GM21619 (cell line): Measurements from ENCODE around the gene TMEM94.
"Not testable (repeated sequence)": the region's sequence is repeated elsewhere in the genome, so short reads cannot be mapped to it uniquely, and the experiment has no call there.

Experiments used
- ATAC-seq: cut with Tn5 transposase; IDR thresholded peaks from one replicate; pipeline ENCODE4 v1.9.1; 2021; ENCODE audit not compliant: unreplicated experiment

The TMEM94 gene

DNA sequence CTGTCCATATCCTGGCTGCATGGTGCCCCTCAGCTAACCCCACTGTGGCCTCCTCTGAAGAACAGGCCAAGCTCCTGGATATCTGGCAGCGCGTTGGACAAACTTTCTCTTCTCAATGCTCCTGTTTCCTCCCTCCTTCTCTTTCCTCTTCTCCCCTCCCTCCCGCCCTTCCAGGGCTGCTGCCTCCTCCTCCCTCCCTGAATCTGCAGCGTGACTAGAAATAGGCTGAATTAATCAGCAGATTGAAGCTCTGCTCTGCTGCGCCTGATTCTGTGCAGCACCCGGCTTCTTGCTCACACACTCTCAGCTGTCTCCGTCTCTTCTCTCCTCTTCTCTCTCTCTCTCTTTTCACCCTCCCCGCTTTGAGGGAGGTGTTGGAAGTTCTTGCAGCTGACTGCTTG is 19.8 kb downstream of the TMEM94 start:
- ATAC-seq = no peak

DNA sequence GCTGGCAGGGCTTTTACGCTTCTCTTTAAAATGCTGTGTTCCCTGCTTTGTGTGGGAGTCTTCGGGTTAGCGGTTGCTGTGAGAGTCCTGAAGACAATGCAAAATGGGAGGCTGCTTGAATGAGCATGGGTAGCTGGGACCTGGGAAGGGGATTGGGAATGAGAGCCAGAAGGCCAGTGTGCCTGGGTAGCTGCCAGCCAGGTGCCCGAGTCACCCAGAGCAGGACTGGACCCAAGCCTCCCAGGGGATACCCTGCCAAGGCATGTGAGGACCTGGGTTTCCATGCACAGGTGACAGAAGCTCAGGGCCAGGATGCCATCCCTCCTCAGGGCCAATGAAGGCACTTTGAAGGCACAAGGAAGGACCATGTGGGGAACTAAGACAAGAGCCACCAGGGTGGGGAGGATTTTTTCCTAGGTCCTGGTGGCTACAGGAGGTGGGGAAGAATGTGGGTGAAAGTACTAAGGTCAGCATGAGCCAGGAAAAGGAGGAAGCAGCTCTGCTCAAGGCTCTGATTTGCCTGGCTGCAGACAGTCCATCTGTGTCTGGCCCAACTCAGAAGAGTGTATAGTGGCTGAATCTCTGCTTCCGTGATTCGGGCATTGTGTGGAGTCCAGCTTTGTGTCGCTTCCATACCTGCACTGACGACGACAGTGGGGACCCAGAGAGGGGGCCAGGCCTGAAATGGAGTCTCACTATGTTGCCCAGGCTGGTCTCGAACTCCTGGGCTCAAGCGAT is 20.5 kb downstream of the TMEM94 start:
- no peak for ATAC-seq

DNA sequence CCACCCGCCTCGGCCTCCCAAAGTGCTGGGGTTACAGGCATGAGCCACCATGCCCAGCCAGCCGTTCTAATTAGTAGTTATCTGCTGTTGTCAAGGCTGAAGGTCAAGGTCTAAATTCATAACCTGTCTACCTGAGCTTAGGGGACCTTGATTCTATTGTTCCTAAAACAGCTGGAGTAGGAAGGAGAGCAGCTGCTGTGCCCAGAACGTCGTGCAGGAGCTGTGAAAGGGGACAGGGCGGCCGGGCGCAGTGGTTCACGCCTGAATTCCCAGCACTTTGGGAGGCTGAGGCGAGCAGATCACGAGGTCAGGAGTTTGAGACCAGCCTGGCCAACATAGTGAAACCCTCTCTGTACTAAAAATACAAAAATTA is 21.0 kb downstream of the TMEM94 start:
- ATAC-seq = not testable (repeated sequence)

DNA sequence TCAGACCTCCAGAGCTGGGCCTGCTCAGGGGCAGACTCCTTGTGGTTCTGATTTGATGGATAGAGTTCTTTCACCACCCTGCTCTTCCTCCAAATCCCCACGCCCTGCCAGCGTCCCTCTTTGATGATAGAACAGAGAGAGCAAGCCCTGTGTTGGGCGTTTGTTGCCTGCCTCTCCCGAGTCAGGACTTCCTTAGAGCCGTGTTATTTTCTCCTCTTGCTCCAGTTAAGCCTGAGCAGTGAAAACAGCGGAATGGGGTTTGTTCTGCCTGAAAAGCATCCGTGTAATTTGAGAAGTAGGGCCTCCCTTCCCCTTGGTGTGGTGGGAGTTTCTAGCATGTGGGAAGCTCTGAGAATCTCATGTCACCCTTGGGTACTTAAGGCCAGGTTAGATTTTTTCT is 22.1 kb downstream of the TMEM94 start:
- no peak for ATAC-seq

DNA sequence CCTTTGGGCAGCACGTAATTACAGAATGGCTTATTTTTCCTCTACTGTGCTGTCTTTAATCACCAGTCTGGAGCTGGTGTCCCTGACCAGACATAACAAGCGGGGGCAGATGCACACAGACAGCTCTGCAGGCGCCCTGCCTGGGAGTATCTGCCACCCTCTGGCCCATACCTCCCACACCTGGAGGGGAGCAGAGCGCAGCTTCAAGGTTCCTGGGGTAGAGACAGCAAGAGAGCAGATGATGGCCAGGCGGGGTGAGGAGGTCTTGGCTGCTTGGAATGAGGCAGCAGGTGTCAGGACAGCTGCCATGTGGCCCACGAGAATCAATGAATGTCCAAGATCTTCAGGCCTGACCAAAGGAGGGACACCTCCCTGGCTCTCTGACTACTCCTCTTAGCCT is 23.8 kb downstream of the TMEM94 start:
- no peak for ATAC-seq

DNA sequence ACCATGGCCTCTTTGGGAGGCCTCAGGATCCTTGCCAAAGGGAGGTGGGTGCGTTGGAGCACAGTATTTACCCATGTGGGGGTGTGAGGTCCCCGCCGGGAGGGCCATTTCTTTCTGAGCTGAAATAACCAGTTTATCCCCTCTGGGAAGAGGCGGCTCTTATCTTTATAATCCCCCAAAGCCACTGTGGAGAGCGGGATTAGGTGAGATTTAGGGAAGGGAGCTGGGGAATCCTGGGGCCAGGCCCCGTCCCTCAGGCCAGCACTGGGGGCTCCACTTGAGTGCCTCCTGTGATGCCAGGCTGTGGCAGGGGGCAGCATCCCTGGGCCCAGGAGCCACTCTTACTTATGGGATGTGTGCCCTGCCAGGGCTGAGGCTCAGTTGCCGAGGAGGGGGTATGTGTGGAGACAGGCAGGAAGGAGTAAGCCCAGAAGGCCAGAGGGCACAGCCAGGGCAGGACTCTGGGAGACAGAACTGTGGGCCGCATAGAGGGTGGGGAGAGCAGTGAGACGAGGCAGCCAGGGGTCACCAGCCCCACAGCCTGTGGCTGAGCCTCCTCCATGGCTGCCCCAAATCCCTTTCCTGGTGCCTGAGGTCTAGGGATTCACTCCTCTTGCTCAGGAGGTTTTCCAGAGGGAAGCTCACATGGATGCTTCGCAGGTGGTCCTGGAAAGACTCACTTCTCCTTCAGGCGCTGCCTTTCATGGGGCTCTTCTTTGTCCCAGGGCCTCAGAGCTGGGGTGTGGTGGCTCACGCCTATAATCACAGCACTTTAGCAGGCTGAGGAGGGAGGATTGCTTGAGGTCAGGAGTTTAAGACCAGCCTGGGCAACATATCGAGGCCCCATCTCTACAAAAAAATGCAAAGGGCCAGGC is 25.0 kb downstream of the TMEM94 start:
- no peak for ATAC-seq

DNA sequence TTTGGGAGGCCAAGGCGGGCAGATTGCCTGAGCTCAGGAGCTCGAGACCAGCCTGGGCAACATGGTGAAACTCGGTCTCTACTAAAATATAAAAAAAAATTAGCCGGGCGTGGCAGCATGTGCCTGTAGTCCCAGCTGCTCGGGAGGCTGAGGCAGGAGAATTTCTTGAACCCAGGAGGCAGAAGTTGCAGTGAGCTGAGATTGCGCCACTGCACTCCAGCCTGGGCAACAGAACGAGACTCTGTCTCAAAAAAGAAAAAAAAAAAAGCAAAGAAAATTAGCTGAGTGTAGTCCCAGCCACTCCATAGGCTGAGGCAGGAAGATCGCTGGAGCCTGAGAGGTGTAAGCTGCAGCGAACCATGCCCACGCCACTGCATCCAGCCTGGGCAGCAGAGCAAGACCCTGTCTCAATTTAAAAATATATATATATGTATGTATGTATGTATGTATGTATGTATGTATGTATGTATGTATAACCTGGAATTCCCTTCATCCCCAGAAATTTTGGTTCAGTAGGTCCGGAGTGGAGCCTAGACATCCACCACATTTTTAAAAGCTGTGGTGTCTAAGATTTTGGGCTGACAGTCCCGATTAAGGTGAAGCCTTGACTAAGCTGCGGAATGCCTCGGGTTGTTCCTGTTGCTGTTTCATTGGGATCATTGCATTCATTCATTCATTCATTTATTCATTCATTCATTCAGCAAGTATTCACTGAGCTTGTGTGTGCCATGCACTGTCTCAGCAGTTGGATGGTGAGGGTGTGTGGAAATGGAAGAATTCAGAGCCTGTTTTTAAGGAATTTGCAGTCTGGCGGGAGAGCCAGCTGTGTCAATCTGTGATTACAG is 25.9 kb downstream of the TMEM94 start:
- ATAC-seq = no peak

DNA sequence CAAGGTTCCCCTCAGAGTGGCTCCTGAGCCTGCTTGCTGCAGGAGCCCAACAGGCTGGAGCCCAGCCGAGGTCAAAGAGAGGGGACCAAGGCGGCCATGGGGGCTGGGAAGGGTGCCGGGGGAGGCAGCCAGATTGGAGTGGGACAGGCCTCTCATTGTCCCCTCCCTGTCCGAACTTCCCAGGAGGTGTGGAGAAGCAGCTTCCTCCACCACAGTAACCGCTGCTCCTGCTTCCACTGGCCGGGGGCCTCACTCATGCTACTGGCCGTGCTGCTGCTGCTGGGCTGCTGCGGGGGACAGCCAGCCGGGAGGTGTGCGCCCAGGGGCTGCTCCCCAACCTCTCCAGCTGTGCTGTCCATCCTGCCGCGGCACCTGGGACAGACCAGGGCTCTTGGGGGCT is 29.3 kb downstream of the TMEM94 start:
- ATAC-seq = no peak

DNA sequence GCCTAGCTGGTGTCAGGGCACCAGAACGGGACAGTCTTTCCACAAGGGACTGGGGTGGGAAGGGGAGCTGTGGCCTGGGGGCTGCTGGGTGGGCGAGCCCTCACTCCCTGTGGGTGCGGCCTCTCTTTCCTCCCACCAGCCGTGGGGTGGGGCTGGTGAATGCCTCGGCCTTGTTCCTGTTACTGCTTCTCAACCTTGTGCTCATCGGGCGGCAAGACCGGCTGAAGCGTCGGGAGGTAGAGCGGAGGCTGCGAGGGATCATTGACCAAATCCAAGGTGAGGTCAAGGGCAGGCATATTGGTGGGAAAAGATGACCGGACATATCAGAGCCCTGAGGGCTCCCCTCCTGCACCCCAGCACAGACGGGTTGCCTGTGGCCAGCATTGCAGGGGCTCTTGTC is 29.7 kb downstream of the TMEM94 start:
- ATAC-seq = no peak

DNA sequence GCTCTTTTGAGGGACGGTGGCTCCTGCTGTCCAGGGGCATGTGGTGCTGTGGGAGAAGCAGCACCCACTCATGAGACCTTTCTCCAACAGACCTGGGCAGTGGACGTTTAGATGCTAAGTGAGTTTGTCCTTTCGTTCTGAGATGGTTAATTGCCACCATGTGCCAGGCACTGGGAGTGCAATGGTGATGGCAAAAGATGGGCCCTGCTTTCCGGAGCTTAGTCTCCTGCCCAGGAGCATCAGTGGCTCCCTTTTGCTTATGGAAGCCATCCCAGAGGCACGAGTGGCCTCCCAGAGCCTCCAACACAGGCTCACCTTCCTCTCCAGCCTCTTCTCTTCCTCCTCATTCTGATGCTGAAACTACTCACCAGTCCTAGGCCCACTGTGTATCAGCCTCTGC is 30.5 kb downstream of the TMEM94 start:
- ATAC-seq = no peak

DNA sequence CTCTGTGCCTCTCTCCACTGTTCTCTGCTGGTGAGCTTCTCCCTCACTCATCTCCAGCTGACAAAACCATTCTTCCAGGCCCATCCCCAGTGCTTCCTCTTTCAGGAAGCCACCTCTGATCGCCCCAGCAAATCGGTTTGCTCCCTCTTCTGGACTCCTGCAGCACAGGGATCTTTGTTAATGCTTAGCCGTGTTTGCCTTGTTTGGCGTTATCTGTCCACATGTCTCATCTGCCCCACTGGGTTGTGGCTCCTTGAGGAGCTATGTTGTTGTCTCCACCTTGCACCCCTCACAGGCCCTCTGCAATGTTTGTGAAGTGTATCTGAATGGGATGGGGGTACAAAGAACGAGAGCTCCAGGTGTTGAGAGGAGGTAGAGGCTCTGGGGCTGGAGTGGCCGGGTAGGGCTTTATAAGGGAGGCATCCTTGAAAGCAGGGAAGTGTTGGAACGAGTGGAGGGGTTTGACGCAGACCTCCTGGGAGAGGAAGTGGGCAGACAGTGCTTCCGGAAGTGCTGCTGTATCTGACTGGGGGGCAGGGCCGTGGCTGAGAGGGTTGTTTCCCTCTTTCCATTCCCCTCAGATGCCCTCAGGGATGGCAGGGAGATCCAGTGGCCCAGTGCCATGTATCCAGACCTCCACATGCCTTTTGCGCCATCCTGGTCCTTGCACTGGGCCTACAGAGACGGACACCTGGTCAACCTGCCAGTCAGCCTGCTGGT is 31.1 kb downstream of the TMEM94 start:
- ATAC-seq = no peak

DNA sequence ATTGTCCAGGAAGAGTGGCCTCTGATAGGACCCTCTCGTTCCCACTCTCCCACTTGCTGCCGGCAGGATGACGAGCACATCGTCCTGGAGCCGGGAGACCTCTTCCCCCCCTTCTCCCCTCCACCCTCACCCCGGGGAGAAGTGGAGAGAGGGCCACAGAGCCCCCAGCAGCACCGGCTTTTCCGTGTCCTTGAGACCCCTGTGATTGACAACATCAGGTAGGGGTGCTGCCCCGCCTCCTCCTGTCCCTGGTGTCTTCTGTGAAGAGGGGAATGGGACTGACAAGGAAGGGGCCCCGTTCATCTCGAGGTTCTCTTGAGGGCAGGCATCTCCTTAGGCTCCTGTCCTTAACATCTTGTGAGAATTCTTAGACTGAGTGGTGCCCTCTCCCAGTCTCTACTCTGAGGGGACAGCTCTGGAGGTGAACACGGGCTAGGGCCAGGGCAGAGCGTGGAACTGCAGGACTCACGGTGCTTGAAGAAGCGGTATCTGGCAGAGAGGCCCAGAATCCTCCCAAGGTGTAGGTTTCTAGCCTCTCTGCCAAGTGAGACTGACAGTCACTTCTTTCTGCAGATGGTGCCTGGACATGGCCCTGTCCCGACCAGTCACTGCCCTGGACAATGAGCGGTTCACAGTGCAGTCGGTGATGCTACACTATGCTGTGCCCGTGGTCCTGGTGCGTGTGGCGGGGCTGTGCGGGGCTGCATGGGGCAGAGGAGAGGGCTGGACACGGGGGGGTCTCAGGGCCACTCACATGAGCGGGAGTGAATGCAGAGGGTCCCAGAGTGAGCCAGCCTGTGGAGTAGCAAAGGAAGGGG is 32.5 kb downstream of the TMEM94 start:
- no peak for ATAC-seq

DNA sequence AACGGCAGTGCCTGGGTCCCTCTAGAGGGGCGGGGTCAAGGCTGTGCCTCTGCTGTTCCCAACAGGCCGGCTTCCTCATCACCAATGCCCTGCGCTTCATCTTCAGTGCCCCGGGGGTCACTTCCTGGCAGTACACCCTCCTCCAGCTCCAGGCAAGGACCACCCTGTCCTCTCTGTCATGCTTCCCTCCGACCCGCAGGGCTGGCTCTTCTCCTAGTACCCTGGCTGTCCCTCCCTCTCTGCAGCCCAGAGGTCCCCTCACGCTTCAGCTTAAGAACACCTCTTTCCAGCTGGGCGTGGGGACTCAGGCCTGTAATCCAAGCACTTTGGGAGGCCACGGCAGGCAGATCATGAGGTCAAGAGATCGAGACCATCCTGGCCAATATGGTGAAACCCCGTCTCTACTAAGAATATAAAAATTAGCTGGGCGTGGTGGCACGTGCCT is 33.1 kb downstream of the TMEM94 start:
- ATAC-seq = no peak

DNA sequence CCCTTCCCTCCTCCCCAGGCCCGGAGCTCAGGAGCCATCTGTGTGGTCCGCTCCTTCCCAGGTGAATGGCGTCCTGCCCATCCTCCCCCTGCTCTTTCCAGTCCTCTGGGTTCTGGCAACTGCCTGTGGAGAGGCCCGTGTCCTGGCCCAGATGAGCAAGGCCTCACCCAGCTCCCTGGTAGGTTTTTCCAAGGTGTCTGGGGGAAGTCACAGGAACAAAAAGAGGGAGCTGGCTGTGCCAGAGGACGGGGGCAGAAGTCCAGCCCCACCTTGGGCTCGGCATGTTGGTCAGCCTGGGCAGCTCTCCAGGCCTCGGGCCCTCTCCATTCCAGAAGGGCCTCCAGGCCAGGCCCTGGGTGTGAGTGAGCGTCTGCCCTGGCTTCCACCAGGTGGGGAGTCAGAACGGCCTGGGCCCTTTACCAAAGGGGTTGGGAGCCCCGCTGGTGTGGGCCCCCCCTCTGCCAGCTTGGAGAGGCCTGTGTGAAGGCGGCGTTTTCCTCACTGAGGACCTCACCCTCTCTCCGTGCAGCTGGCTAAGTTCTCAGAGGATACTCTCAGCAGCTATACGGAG is 33.8 kb downstream of the TMEM94 start:
- ATAC-seq = no peak

DNA sequence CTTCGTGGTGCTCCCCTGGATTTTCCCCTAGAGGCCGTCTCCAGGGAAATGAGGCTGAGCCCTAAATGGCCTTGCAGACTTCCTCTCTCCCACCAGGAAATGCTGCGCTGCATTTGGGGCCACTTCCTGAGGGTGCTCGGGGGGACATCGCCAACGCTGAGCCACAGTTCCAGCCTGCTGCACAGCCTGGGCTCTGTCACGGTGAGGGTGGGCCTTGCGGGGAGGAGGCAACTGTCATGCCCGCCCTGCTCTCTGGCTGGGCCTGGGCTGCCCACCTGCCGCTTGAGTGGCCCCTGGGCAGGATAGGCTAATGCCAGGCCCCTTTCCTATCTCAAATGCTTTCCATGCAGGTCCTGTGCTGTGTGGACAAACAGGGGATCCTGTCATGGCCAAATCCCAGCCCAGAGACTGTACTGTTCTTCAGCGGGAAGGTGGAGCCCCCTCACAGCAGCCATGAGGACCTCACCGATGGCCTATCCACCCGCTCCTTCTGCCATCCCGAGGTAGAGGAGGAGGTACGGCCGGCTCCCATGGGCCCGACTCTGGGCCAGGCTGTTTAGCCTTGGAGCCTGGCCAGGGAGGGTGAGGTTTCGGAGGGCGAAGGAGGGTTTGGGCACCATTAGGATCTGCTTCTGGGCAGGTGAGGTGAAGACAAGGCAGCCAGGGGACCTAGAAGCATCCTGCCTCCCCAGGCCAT is 34.7 kb downstream of the TMEM94 start:
- no peak for ATAC-seq

DNA sequence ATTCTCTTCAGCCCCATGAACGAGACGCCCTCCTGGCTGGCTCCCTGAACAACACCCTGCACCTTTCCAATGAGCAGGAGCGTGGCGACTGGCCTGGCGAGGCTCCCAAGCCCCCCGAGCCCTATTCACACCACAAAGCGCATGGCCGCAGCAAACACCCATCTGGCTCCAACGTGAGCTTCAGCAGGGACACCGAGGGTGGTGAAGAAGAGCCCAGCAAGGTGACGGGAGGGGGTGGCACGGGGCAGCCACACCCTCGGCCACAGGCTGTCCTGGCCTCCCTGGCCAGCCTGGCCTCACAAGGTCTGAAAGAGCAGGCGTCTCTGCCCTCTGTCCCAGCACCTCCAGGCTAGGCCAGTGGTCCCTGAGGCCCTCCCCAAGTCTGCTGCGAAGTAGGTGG is 35.2 kb downstream of the TMEM94 start:
- no peak for ATAC-seq

DNA sequence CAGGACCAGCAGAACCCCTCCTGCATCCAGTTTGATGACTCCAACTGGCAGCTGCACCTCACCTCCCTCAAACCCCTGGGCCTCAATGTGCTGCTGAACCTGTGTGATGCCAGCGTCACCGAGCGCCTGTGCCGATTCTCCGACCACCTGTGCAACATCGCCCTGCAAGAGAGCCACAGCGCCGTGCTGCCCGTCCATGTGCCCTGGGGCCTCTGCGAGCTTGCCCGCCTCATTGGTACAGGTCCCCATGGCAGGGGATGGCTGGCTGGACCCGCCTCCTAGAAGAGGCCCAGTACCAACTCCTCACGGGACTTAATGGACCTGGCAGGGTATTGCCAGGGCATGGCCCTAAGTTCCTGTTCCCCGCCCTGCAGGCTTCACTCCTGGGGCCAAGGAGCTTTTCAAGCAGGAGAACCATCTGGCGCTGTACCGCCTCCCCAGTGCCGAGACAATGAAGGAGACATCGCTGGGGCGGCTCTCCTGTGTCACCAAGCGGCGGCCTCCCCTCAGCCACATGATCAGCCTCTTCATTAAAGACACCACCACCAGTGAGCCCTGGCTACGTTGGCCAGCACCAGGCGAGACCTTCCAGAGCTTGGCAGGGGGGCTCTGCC is 36.2 kb downstream of the TMEM94 start:
- ATAC-seq = no peak

DNA sequence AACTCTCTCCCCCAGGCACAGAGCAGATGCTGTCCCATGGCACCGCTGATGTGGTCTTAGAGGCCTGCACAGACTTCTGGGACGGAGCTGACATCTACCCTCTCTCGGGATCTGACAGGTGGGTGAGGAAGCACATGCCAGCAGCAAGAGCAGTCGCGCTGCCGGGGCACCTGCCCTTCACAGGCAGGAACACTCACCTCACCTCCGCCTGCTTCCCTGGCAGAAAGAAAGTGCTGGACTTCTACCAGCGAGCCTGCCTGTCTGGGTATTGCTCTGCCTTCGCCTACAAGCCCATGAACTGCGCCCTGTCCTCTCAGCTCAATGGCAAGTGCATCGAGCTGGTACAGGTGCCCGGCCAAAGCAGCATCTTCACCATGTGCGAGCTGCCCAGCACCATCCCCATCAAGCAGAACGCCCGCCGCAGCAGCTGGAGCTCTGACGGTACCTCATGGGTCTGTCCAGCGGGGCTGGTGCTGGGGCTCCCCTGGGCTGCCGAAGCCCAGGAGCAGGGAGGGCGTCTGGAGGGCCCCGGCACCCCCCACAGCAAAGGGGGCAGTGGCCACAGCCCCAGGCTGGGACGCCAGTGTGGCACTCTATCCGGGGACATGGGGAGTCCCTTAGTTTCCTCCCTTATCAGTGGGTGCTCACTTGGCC is 37.2 kb downstream of the TMEM94 start:
- no peak for ATAC-seq
